Iris pigment epithelial cell (primary cell): ENCODE results near the gene CAPZA1.
A peak's percentile ranks its signal among the peaks of the same experiment; 100 is the strongest.
"Not testable (repeated sequence)": the region's sequence is repeated elsewhere in the genome, so short reads cannot be mapped to it uniquely, and the experiment has no call there.

Source experiments
- DNase-seq: peaks from one replicate; pipeline ENCODE4 v3.0.0-alpha.2; 2011; ENCODE audit warnings: low read depth

Gene CAPZA1

GRCh38 chr1:112619518-112620376, at the start of gene CAPZA1:
TSS of gene CAPZA1 (plus strand) at chr1:112619832. CDS start at chr1:112619845, 13 bp downstream.
- peak; percentile 96 for DNase-seq

DNA sequence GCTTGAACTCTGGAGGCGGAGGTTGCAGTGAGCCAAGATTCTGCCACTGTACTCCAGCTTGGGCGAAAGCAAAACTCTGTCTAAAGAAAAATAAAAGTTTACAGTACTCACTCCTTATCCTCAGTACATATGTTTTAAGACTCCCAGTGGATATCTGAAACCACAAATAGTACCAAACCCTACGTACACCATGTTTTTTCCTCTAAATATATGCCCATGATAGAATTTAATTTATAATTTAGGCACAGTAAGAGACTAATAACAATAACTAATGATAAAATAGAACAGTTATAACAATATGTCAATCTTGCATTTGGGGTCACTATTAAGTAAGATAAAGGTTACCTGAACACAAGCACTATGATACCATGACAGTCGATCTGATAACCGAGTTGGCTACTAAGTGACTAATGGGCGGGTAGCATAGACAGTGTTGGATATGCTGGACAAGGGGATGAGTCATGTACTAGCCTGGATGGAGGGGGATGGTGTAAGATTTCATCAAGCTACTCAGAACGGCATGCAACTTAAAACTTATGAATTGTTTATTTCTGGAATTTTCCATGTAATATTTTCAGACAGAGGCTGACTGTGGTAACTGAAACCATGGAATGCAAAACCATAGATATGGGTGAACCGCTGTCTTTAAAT, 44.4 kb upstream of the CAPZA1 start:
- peak; percentile 99 for DNase-seq

- DNase-seq, result no peak
These were observed 43.4 kb upstream of the CAPZA1 start for GRCh38 chr1:112576240-112576639.

- no peak for DNase-seq
These were observed 39.7 kb upstream of the CAPZA1 start for GRCh38 chr1:112579801-112580510.

DNA sequence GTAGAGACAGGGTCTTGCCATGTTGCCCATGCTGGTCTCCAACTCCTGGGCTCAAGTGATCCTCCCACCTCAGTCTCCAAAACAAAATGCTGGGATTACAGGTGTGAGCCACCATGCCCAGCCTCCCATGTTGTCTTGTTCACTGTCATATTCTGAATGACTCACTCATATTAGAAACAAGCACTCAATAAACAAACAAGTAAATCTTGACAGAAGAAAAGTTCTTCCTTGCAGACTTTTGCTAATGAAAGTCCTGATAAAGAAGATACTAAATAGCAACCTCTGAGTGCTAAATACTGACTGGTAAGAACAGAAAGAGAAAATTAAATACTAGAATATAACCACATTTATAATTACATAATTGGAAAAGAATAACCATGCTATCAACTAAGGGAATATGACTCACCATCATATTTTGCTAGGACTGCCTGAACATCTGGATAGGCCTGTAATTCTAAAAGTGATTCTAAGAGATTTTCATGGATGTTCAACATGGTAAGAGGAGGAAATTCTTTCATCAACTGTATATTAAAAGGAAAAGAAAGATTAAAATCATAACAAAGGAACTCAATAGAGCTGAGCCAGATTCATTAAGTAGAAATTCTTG, 37.9 kb upstream of the CAPZA1 start:
- DNase-seq, result peak; percentile 24

DNA sequence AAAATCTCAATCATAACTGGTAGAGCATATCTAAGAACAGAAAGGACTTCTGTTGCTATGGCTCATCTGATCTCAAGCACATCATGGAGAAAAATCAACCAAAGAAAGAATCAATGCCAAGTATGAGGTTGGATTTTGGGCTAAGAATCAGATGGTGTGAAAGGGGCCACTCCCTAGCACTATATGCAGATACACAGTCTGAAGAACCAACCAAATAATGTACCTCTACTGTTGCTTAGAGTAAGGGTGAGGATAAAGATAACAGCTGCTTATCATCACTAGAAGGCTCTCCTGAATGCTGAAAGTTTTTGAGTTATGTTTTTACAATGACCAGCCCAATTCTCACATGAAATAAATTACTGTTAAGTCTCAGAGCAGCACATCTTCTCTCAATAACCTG, 36.3 kb upstream of the CAPZA1 start:
- no peak for DNase-seq

DNA sequence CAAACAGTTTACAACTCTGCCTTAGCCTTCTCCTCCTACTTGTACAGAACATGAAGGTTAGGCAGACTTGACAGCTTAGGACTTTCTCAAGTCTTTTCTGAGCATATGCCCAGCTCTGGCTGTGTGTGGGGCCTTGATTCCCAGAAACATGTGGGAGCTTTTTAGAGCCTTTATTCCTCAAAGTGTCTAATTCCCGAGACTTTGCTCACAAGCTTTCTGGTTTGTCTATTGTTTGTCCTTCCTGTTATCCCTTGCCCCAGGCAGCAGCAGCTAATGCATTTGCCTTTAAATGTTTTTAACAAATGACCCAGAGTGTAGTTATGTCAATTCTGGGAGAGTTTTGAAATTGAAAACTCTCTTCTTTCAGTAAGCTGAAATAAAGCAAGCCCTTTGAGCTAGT, 29.9 kb upstream of the CAPZA1 start:
- no peak for DNase-seq

DNA sequence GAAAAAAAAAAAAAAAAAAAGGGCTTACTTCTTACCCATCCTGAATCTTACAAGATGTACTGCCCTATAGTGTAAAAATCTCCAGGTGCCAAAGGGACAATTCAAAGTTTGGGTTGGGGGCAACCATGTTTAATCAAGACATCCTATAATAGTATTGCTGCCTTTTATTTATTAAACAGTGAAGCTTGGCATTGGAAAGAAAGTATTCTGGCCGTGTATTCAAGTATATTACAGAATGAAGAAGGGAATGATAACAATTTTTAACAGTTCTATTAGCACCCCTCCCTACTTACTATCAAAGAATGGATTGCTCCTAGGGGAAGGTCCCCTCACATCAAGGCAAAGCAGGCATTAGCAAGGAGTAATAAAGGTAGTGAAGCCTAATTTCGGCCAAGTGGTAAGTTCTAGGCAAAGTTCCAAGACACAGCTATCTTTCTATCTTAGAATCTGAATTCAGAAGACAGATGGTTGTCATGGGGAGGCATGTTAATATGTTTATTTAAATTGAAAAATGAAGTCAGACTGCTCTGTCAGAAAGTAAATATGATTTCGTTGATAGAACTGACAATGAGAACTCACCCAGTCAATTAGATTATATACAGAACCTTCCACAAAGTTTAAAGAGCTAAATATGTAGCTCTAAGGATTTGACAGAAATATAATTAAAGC, 25.3 kb upstream of the CAPZA1 start:
- peak; percentile 60 for DNase-seq

DNA sequence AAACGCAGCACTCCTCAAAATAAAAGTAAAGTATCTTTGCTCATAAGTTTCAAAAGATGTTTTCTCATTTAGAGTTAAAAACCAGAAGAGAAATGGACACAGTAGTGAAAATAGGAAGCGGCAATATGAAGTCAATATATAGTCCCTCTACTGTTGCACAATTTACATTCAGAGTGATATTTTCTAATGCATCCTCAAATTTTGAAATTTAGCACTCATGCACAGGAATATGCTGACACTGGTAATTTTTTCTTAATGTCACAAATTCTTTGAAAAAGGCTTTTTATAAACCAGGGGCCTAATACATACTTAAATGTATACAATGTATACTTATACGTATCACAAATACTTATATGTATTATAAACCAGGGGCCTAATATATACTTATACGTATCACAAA, 20.2 kb upstream of the CAPZA1 start:
- no peak for DNase-seq

DNA sequence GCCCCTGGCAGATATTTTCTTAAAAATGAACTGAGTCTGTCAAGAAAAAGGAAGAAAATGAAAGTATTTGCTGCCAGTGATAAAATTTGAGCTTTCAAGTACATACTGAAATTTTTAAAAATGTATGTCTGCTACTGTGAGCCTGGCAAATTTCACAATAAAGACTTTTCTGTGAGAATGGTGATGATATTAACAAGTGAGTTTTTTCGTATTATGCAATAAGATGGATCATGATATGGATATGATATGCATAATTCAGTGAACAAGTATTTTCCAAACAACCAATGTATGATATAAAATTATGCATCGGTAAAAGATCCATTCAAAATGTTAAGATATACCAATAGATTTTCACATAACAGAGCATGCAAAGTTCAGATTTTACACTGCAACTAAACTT, 16.6 kb upstream of the CAPZA1 start:
- DNase-seq, result no peak

GRCh38 chr1:112603541-112603940, 16.1 kb upstream of the CAPZA1 start:
- no peak for DNase-seq

DNA sequence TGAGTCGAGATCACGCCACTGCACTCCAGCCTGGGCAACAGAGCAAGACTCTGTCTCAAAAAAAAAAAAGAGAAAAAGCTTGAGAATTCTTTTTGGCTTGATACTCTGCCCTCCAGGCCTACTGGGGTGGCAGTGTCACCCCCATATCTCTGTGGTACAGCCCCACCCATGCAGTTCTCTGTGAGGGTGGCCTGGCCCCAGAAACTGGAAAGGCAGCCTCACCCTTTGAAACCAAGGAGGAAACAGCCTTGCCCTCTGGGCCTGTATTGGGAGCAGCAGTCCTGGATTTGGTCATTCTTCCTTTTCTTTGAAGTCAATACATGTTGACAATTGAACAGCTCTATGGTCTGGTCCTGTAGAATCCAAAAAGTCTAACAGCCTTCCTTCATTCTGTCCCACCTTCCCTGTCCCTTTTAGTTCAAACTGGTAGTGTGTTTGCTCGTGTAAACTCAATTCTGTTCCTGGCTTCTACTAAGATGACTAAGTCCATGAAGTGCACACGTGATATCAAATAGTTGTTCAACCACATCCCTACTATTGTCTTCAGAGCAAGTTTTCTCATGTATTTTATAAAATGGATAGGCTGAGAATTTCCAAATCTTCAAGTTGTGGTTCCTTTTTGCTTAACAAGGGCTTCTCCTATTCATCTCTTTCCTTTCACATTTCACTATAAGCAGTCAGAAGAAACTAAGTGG, 13.9 kb upstream of the CAPZA1 start:
- DNase-seq, result peak; percentile 56

DNA sequence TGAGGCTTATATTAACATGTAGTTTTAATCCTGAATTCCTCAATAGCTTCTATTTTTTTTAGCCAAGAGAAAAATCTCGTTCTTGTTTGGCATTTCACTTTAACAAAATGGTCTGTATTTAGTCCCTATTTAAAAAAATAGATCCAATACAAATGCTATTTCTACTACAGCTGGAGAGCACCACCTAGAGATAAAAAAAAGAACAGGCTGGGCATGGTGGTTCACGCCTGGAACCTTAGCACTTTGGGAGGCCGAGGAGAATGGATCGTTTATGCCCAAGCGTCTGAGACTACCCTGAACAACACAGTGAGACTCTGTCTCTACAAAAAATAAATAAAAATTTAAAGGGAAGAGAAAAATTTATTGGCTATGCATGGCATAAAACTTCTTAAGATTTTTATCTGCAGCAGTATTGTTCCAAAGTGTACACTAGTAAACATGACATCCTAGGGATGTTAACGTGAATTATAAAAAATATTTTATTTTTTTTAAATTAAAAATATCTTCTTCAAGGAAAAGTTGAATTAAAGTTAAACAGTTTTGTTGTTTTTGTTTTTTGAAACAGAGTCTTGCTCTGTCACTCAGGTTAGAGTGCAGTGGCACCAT, 5.1 kb upstream of the CAPZA1 start:
- DNase-seq, result peak; percentile 76

DNA sequence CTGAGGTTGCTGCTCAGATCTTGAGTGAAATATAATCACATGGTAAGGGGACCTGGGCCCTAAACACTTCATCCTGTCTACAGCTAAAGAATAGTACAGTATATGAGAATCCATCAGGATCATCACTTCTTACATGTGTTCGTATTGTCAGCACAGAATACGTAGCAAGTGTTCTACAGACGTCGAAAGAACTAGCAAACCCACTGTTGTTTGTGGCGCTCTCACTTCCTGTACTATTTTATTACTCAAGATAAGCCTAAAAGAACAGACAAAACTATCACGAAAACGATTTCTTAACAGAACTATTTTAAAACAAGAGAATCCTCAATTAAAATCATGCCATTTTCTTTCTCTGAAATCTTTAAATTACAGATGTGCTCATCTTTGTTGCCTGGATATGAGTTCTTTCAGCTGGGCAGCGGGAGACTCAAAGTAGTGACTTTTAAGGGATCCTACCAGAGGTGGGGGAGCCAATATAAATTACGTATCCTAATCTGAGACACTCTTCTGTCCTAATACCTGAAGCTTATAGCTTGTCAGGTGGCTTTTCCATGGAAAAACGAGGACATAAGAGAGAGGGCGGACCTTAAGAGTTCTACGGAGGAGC, 1.4 kb upstream of the CAPZA1 start:
- peak; percentile 76 for DNase-seq

DNA sequence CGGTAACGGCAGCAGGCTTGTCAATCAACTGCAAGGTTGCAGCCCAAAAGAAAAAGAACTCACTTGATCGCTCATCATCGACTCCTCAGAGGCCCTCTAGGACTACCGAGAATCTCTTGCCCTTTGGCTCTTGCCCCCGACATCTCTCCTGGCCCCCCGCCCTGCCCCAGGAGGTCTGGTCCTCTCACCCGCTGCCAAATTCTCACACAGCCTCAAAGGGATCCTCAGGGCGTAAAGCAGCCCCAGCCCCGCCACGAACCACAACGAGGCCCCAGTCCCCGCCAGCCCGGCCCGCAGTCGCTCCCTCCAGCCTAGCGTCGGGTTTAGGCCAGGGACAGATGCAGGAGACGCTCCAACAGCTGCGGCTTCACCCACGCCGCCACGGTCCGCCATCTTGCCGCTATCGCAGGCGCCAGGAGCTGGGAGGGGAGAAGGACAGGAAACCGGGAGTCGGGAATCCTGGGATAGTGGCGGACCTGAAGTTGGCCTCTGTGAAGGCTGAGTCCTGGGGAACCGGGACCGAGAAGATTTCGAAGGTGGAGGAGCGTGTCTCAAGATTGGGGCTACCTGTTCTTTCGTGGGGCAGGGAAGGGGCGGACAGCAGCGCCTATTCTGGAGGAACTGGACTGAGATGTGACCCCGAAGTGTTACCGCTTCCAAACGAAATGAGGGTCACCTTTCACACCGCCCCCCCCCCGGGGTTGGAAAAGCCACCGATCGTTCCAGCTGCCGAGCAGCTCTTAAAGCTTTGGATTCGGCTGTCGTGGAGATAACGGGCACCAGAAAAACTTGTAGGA, 713 bp upstream of the CAPZA1 start, which contains the start of gene ST7L:
Gene ST7L, minus strand, starts transcription at position 421 of the 797 bp plus-strand sequence. Its CDS starts 28 bp downstream, at position 393.
- DNase-seq, result peak; percentile 75

DNA sequence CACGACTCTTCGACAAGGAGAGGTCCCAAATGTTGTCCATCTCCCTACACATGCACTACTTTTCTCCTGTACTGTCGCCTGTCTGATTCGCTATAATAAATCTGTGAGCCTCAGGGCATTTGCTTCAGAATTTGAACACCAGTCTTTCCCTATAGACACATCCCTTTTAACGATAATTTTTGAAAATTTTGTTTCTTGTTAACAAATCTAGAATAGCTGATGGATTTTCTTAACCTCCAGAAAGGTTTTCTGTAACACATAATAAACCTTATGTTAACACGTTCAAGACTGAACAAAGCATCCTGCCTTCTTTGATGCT, 704 bp downstream of the CAPZA1 start:
- no peak for DNase-seq

GRCh38 chr1:112624493-112624892, 4.9 kb downstream of the CAPZA1 start:
- not testable (repeated sequence) for DNase-seq

GRCh38 chr1:112625696-112626095, 6.1 kb downstream of the CAPZA1 start:
- peak; percentile 62 for DNase-seq

GRCh38 chr1:112626193-112626592, 6.6 kb downstream of the CAPZA1 start:
- no peak for DNase-seq

- DNase-seq, result no peak
These were observed 7.3 kb downstream of the CAPZA1 start for GRCh38 chr1:112626887-112627286.
